GM18951 (cell line): ENCODE measurements around the gene CLEC2A.
"Not testable (repeated sequence)": the region's sequence is repeated elsewhere in the genome, so short reads cannot be mapped to it uniquely, and the experiment has no call there.

Source experiments
- POLR2A ChIP-seq: IDR thresholded peaks from 4 replicates; pipeline ENCODE4 v1.6.1; 2011; ENCODE audit warnings: mild to moderate bottlenecking; ENCODE audit not compliant: insufficient read length, insufficient read depth; ENCODE audit errors: extremely low read depth
- in situ Hi-C: fragments of 300-500 bp; cut with MboI; formaldehyde crosslinking; loops from one replicate; pipeline ENCODE4 v1.12.0; 2022; ENCODE audit warnings: low sequenced_read_pairs, mixed read lengths, inconsistent platforms; ENCODE audit not compliant: unreplicated experiment

The CLEC2A gene, protein sequence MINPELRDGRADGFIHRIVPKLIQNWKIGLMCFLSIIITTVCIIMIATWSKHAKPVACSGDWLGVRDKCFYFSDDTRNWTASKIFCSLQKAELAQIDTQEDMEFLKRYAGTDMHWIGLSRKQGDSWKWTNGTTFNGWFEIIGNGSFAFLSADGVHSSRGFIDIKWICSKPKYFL

DNA sequence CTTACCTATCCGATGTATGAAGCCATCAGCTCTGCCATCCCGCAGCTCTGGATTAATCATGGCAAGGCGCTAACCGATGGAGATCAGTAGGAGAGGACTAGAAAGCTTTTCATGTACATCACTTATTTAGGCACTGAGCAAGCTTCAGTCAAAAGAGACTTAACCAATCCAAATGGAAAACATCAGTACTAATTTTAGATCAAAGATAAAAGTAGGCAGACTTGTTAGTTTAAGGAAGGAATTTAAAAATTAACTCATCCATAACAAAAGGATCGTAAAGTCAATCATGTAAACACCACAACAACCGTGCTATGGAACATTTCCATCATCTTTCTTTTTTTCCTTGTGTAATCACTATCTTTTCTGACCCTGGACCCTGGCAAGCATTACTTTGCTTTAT, at the start of gene CLEC2A:
TSS of gene CLEC2A (minus strand) at position 101 of the 400 bp plus-strand sequence. CDS start at position 60, 41 bp downstream.
- in situ Hi-C loops = no loop called here
- TF ChIP-seq POLR2A = no peak

DNA sequence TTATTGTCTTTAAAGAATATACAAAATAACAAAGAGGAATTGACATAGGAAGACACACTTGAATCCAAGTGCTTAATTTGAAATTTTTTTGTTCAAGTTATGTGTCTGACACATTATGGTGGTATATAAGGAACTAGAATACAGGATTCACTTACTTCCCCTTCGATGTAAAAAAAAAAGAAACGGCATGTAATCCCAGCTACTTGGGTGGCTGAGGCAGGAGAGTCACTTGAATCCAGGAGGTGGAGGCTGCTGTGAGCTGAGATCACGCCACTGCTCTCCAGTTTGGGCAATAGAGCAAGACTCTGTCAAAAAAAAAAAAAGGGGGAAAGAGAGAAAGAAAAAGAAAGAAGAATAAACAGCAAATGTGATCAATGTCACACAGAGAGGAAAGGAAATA, 48.0 kb upstream of the CLEC2A start:
- in situ Hi-C loops = no loop called here

DNA sequence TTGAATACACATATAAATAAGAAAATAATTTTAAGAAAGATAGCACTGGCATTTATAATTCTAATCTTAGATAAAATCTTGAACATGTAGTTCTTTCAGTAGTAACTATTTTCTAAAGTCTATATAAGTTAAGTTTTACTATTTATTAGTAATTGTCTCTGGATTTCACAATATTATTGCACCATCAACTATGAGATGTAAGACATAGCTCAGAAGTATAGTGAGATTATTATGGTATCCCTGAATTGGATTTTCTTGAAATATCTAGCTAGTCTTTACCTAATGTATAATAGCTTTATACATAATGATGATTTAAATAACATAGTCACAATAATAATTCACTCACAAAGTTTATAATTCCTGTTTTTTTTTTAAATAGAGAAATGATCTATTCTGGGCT, 45.7 kb upstream of the CLEC2A start:
- in situ Hi-C loops = no loop called here
- no peak for TF ChIP-seq POLR2A

More for the DNA sequence above, 48.0 kb upstream of the CLEC2A start:
- no peak for TF ChIP-seq POLR2A

DNA sequence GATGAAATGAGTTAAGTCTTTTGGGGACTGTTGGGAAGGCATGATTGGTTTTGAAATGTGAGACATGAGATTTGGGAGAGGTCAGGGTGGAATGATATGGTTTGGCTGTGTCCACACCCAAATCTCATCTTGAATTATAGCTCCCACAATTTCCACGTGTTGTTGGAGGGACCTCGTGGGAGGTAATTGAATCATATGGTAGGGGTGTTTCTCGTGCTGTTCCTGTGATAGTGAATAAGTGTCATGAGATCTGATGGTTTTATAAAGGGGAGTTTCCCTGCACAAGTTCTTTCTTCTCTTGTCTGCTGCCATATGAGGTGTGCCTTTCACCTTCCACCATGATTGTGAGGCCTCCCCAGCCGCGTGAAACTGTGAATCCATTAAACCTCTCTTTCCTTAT, 44.5 kb upstream of the CLEC2A start:
- in situ Hi-C loops = not testable (repeated sequence)

DNA sequence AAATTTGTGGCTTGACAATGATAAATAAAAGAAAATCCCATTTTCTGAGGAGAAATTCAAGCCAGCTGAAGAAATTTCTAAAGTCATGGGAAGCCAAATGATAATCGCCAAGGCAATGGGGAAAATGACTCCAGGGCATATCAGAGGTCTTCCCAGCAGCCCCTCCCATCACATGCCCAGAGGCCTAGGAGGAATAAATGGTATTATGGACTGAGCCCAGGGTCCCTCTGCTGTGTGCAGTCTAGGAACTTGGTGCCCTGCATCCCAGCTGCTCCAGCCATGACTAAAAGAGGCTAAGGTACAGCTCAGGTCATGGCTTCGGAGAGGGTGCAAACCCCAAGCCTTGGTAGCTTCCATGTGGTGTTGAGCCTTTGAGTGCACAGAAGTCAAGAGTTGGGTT, 43.4 kb upstream of the CLEC2A start:
- no peak for TF ChIP-seq POLR2A
- in situ Hi-C loops = no loop called here

DNA sequence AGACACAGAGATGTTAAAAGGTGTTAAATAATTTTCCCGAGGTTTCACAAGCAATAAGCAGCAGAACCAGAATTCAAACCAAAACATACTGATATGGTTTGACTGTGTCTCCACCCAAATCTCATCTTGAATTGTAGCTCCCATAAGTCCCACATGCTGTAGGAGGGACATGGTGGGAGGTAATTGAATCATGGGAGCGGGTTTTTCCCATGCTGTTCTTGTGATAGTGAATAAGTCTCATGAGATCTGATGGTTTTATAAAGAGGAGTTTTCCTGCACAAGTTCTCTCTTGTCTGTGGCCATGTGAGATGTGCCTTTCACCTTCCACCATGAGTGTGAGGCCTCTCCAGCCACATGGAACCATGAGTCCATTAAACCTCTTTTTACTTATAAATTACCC, 42.6 kb upstream of the CLEC2A start:
- in situ Hi-C loops = not testable (repeated sequence)

DNA sequence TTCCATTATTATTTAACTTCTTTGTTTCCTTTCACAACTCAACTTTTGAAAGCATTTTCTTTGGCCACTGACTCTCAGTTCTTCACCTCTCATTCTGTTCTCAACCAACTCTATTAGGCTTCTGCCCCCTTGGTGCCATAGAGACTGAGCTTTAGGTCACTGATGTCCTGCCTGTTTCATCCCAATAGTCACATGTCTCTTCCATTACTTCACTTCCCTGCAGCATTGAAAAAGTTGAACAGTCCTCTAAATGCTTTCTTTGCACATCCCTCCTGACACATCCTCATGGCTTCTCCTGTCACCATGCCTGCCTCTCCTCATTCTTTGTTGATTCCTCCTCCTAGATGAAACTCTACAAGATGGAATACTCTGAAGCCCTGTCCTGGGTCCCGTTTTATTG, 41.8 kb upstream of the CLEC2A start:
- in situ Hi-C loops = no loop called here
- no peak for TF ChIP-seq POLR2A

DNA sequence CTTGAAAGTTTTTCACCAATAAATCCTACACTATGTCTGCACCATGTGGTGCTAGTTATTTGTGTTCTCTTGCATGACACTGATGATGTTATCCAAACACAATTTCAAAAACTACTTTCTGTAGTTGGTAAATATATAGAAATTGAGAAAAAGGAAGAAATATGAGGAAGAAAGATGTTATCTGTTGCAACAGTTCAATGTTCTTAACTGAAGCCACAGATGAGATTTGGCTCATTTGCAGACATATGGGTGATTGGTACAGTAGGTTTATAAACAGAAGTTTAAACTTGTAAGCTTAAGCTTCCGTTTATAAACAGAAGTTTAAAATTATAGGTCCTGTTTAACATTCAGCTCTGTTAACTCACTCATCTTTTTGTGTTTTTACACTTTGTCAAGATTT, 39.0 kb upstream of the CLEC2A start, which contains the start of gene CLEC12A:
TSS of gene CLEC12A (plus strand) at position 229 of the 400 bp plus-strand sequence. CDS start 188 bp downstream, outside the sequence.
- no peak for TF ChIP-seq POLR2A
- in situ Hi-C loops = no loop called here

DNA sequence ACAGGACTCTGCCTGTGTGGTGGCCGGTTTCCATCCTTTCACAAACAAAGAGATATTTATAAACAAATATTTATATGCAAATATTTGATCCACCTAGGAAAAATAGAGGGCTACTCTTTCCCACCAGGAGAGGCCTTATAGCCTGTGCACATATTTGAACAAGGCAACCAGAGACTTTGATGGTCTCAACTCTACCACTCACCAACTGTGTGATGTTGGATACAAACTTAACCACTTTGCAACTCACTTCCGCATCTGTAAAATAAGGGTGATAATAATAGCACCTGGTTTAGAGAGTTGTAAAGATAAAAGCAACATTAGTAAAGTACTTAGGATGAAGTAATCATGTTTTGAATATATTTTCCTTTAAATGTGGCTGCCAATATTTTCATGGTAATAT, 37.5 kb upstream of the CLEC2A start:
- in situ Hi-C loops = no loop called here
- no peak for TF ChIP-seq POLR2A

DNA sequence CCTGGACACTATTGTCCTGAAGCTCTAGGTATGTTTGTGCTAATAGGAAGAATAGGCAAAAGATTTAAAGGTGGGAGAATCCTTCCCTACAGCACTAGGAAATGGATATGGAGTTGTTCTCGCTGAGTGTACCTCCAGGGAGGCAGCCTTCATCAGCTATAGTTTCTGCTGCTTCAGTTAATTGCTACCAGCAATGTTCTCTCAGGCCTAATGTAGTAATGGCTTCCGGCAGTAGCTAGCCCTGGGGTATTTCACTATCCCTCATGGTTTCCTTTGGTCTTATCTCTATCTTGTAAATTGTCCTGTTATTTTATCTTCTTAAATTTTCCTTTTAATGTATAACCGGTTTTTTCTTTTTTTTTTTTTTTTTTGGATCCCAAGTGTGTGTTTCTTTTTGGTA, 29.7 kb upstream of the CLEC2A start:
- no peak for TF ChIP-seq POLR2A
- in situ Hi-C loops = no loop called here

DNA sequence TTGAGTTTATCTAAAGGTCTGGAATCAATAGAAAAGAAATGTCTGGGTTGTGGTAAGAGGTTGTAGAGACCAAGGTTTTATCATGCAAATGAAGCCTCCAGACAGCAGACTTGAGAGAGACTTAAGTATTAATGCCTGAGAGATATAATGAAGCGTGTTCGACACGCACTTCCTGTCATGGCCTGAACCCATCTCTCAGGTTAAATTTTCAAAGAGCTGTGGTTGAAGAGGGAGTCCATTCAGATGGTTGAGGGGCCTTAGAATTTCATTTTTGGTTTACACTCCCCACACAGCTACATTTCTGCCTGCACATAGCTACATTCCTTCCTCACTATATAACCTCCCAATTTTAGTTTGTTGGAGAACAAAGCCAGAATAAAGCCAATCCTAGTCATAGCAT, 28.9 kb upstream of the CLEC2A start:
- in situ Hi-C loops = no loop called here
- TF ChIP-seq POLR2A = no peak

DNA sequence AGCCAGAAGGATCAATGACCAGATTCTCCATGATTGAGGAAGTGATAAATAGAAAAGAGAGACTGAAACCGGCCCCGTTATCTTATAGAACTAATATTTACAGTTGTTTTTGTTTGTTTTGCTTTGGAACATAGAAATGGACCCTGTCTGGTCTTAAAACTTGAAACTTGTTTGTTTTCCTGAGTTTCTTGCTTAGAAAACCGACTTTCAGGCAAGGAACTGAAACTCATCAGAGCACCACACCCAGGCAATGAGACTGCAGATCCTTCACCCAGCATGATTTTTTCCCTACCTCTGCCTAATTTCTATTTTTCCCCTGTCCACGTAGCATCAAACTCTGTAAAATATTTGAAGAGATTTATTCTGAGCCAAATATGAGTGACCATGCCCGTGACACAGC, 28.4 kb upstream of the CLEC2A start:
- in situ Hi-C loops = no loop called here
- TF ChIP-seq POLR2A = no peak

DNA sequence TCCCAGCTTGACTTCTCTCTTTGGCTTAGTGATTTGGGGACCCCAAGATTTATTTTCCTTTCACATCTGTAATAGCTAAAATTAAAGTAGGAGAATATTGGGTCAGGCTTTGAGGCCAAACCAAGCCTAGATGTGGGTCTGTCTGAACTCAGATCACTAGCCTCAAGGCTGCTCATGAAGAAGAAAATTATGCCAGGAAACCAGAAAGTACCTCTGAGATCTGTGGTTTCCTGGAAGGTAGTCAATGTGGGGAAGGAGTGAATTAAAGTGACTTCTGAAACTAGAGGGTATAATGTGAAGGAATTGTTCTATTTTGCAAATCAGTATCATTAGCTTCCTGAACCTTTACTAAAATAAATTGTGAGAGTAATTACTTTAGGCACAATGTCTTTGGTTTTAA, 25.7 kb upstream of the CLEC2A start:
- no peak for TF ChIP-seq POLR2A
- in situ Hi-C loops = no loop called here

DNA sequence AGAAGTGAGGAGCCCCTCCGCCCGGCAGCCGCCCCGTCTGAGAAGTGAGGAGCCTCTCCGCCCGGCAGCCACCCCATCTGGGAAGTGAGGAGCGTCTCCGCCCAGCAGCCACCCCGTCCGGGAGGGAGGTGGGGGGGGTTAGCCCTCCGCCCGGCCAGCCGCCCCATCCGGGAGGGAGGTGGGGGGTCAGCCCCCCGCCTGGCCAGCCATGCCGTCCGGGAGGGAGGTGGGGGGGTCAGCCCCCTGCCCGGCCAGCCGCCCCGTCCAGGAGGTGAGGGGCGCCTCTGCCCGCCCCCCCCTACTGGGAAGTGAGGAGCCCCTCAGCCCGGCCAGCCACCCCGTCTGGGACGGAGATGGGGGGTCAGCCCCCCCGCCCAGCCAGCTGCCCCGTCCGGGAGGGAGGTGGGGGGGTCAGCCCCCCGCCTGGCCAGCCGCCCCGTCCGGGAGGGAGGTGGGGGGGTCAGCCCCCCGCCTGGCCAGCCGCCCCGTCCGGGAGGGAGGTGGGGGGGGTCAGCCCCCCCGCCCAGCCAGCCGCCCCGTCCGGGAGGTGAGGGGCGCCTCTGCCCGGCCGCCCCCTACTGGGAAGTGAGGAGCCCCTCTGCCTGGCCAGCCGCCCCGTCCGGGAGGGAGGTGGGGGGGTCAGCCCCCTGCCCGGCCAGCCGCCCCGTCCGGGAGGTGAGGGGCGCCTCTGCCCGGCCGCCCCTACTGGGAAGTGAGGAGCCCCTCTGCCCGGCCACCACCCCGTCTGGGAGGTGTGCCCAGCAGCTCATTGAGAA, 21.0 kb upstream of the CLEC2A start:
- in situ Hi-C loops = not testable (repeated sequence)
